Vagina (tissue), 2 donors: Measurements from ENCODE around the gene MACROD2.

Experiments used
- POLR2A ChIP-seq, 2 donors: fragments of 450-650 bp; IDR thresholded peaks; one replicate each; pipeline ENCODE4 v1.6.1; 2017; ENCODE audit warnings: antibody characterized with exemption in 2 of 2, mild to moderate bottlenecking in 2 of 2, moderate library complexity in 2 of 2
- TF ChIP-seq, protein P1 (sequence below), 3 experiments: fragments of 450-650 bp in 2 of 3; fragments of 200-600 bp in 1 of 3; sonication (generic) in 1 of 3; IDR thresholded peaks; one replicate each; pipeline ENCODE4 v1.5.1; 2017 to 2019; ENCODE audit warnings: antibody characterized with exemption in 3 of 3, mild to moderate bottlenecking in 2 of 3, moderate library complexity in 2 of 3

DNA sequence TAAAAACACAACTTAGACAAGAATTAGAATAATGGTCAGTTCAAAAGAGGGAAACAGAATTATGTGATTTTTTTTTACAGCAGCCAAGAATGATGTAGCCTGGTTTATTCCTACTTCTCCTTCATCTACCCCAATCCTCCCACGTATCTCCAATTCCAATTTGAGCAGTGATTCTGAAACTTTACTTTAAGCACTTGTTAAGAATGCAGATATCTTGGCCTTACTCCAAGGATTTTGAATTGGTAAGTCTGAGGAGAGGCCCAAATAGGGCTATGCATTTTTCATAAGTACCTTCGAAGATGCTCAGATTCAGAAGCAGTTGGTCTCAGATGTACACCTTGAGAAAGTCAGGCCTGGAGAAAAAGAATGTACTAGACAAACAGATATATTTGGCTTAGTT is 575.5 kb downstream of the MACROD2 start:
- no peak for TF ChIP-seq POLR2A (IDR thresholded peaks at IDR 0.05)
- TF ChIP-seq, protein P1, sequence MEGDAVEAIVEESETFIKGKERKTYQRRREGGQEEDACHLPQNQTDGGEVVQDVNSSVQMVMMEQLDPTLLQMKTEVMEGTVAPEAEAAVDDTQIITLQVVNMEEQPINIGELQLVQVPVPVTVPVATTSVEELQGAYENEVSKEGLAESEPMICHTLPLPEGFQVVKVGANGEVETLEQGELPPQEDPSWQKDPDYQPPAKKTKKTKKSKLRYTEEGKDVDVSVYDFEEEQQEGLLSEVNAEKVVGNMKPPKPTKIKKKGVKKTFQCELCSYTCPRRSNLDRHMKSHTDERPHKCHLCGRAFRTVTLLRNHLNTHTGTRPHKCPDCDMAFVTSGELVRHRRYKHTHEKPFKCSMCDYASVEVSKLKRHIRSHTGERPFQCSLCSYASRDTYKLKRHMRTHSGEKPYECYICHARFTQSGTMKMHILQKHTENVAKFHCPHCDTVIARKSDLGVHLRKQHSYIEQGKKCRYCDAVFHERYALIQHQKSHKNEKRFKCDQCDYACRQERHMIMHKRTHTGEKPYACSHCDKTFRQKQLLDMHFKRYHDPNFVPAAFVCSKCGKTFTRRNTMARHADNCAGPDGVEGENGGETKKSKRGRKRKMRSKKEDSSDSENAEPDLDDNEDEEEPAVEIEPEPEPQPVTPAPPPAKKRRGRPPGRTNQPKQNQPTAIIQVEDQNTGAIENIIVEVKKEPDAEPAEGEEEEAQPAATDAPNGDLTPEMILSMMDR (IDR thresholded peaks at IDR 0.05) = no peak
